CD4-positive, alpha-beta T cell treated with Interleukin-15 for 1 hour (primary cell): ENCODE data around the gene DENND2D.
A peak's percentile ranks its signal among the peaks of the same experiment; 100 is the strongest.

Experiments
- DNase-seq: peaks from one replicate; pipeline ENCODE4 v3.0.0-alpha.2; 2020

The DENND2D gene

GRCh38 chr1:111199881-111200801 lies at the start of gene DENND2D:
TSS of gene DENND2D (minus strand) at chr1:111200646. CDS start at chr1:111200459, 187 bp downstream.
- peak; percentile 71 for DNase-seq

GRCh38 chr1:111249960-111250359 lies 49.5 kb upstream of the DENND2D start:
- no peak for DNase-seq

- DNase-seq, result no peak
Measured at GRCh38 chr1:111247125-111247838, 46.8 kb upstream of the DENND2D start.

- DNase-seq, result no peak
Measured at GRCh38 chr1:111242805-111243523, 42.5 kb upstream of the DENND2D start.

GRCh38 chr1:111241797-111242196 lies 41.4 kb upstream of the DENND2D start:
- DNase-seq, result no peak

GRCh38 chr1:111238056-111238795 lies 37.8 kb upstream of the DENND2D start:
- no peak for DNase-seq

- no peak for DNase-seq
Measured at GRCh38 chr1:111236806-111237205, 36.4 kb upstream of the DENND2D start.

GRCh38 chr1:111236379-111236778 lies 35.9 kb upstream of the DENND2D start:
- no peak for DNase-seq

- no peak for DNase-seq
Measured at GRCh38 chr1:111234866-111235265, 34.4 kb upstream of the DENND2D start.

GRCh38 chr1:111234258-111234657 lies 33.8 kb upstream of the DENND2D start:
- DNase-seq, result no peak

GRCh38 chr1:111232134-111232533 lies 31.7 kb upstream of the DENND2D start:
- DNase-seq, result no peak

- DNase-seq, result no peak
Measured at GRCh38 chr1:111228748-111229126, 28.3 kb upstream of the DENND2D start.

GRCh38 chr1:111227851-111228747 lies 27.7 kb upstream of the DENND2D start:
- no peak for DNase-seq

GRCh38 chr1:111227434-111227833 lies 27.0 kb upstream of the DENND2D start, which contains the start of gene CHI3L2:
TSS of gene CHI3L2 (plus strand) at chr1:111227713. CDS start at chr1:111227730, 17 bp downstream.
- DNase-seq, result no peak

- no peak for DNase-seq
Measured at GRCh38 chr1:111225717-111226400, 25.4 kb upstream of the DENND2D start.

GRCh38 chr1:111225091-111225490 lies 24.6 kb upstream of the DENND2D start:
- DNase-seq, result no peak

- DNase-seq, result no peak
Measured at GRCh38 chr1:111223126-111223685, 22.8 kb upstream of the DENND2D start.

- peak; percentile 72 for DNase-seq
Measured at GRCh38 chr1:111222308-111223125, 22.1 kb upstream of the DENND2D start.

GRCh38 chr1:111221633-111222291 lies 21.3 kb upstream of the DENND2D start:
- peak; percentile 51 for DNase-seq
